Naive thymus-derived CD4-positive, alpha-beta T cell (primary cell): ENCODE data around the gene KLF8. TPM values are rescaled to one million over a fixed set of nuclear protein-coding genes. Genes with fewer than 3 reads are reported as not detected.
"Not testable (repeated sequence)": the region's sequence is repeated elsewhere in the genome, so short reads cannot be mapped to it uniquely, and the experiment has no call there.

ENCODE experiments used
- ATAC-seq: fragments of 150-1000 bp; cut with Tn5 transposase; 2 replicates; pipeline ENCODE4 v1.10.0; 2021; ENCODE audit warnings: mild to moderate bottlenecking, moderate library complexity
- CTCF ChIA-PET: fragments of 350-600 bp; sonication (Branson Sonifier 250); formaldehyde crosslinking; loops from one replicate; lab custom pipeline; 2021; ENCODE audit warnings: antibody characterized with exemption; lab: Charles Lee
- POLR2A ChIA-PET: fragments of 350-600 bp; sonication (Branson Sonifier 250); formaldehyde crosslinking; loops from one replicate; lab custom pipeline; 2021; ENCODE audit warnings: antibody characterized with exemption, inconsistent platforms; lab: Charles Lee
- DNase-seq, 9 donors: peaks; one replicate each; pipeline versions ENCODE4 v3.0.0 to v3.0.0-alpha.2; 2020 to 2022; ENCODE audit warnings: mixed read lengths in 1 of 9
- H3K27ac ChIP-seq: one replicate; pipeline ENCODE4 v1.7.0; 2013; ENCODE audit warnings: mild to moderate bottlenecking, low read depth, low read length, moderate library complexity
- H3K27me3 ChIP-seq, 2 donors: one replicate each; pipeline ENCODE4 v1.7.0; 2013; ENCODE audit warnings: low read length in 2 of 2, mild to moderate bottlenecking in 2 of 2, moderate library complexity in 2 of 2; ENCODE audit not compliant: control insufficient read depth in 2 of 2, insufficient read depth in 2 of 2
- H3K36me3 ChIP-seq, 3 experiments: 1 replicate in 2 of 3; 2 replicates in 1 of 3; pipeline ENCODE4 v1.7.0; 2013; ENCODE audit warnings: low read length in 3 of 3, mild to moderate bottlenecking in 3 of 3, moderate library complexity in 1 of 3; ENCODE audit not compliant: insufficient read depth in 3 of 3, control insufficient read depth in 2 of 3
- H3K4me1 ChIP-seq, 2 donors: one replicate each; pipeline ENCODE4 v1.7.0; 2013; ENCODE audit warnings: low read length in 2 of 2, mild to moderate bottlenecking in 2 of 2, moderate library complexity in 1 of 2; ENCODE audit not compliant: control insufficient read depth in 2 of 2, insufficient read depth in 2 of 2
- H3K4me3 ChIP-seq: 2 replicates; pipeline ENCODE4 v1.7.0; 2013; ENCODE audit warnings: mild to moderate bottlenecking, low read length
- H3K9me3 ChIP-seq, 3 experiments: 1 replicate in 2 of 3; 2 replicates in 1 of 3; pipeline ENCODE4 v1.7.0; 2013; ENCODE audit warnings: low read length in 3 of 3; ENCODE audit not compliant: control insufficient read depth in 2 of 3
- H3K27ac Mint-ChIP-seq, 9 donors: one replicate each; pipeline ENCODE4 v1.8.0; 2020 to 2022; ENCODE audit warnings: mixed read lengths in 9 of 9, mild to moderate bottlenecking in 8 of 9, moderate library complexity in 5 of 9, inconsistent platforms in 2 of 9
- H3K27me3 Mint-ChIP-seq, 5 donors: one replicate each; pipeline ENCODE4 v1.8.0; 2021 to 2022; ENCODE audit warnings: mixed read lengths in 5 of 5, mild to moderate bottlenecking in 1 of 5
- H3K36me3 Mint-ChIP-seq, 5 donors: one replicate each; pipeline ENCODE4 v1.8.0; 2020 to 2022; ENCODE audit warnings: mixed read lengths in 5 of 5, mild to moderate bottlenecking in 3 of 5, inconsistent platforms in 1 of 5
- H3K4me1 Mint-ChIP-seq, 7 donors: one replicate each; pipeline ENCODE4 v1.8.0; 2020 to 2022; ENCODE audit warnings: mixed read lengths in 7 of 7, mild to moderate bottlenecking in 3 of 7, inconsistent platforms in 1 of 7
- H3K4me3 Mint-ChIP-seq, 10 donors: one replicate each; pipeline ENCODE4 v1.8.0; 2020 to 2022; ENCODE audit warnings: mild to moderate bottlenecking in 10 of 10, mixed read lengths in 10 of 10, moderate library complexity in 6 of 10, inconsistent platforms in 2 of 10
- H3K9me3 Mint-ChIP-seq, 11 donors: one replicate each; pipeline ENCODE4 v1.8.0; 2020 to 2022; ENCODE audit warnings: mixed read lengths in 11 of 11, mild to moderate bottlenecking in 4 of 11, inconsistent platforms in 1 of 11, moderate library complexity in 1 of 11
- intact Hi-C, 2 donors: fragments of 100-400 bp; cut with micrococcal nuclease; formaldehyde crosslinking; loops; one replicate each; pipeline ENCODE4 v1.15.1; 2023
- polyA plus RNA-seq, 2 donors: library from polyadenylated mRNA; unstranded; fragments of 300-500 nt; fragmentation: Illumina TruSeq; gene quantifications; one replicate each; pipeline ENCODE4 v1.2.3, GENCODE V29; 2021
- total RNA-seq, 6 experiments: library from RNA in 5 of 6; stranded (reverse) in 5 of 6; gene quantifications; 1 replicate in 5 of 6; 2 replicates in 1 of 6; pipeline ENCODE4 v1.2.3 and lab custom pipeline; 2021 to 2026

KLF8 gene
- total RNA-seq (10 to 100 TPM in 1 of 5 experiments, 1 to 10 TPM in 2, under 1 TPM in 2; 0.38 to 17.9 (median 6.3) TPM), polyA plus RNA-seq (under 1 TPM; 0.54 to 0.72 TPM), total RNA-seq (lab: John Stamatoyannopoulos, UW) (0.67 reads per million)

- Mint-ChIP-seq H3K4me3 (peak within 1 kb of the TSS; percentile 80 to 89 (median 84)), H3K36me3 (peaks cover 0 to 7% (median 0%) of the 10 kb centered on the region in 5 donors), H3K4me1 (peaks cover 5 to 48% (median 18%) of the 10 kb centered on the region in 7 donors), H3K9me3 (no peaks in the 10 kb centered on the region), H3K27ac (peak within 1 kb of the TSS in 6 of 9 donors; percentile 1 to 90 (median 32)), H3K27me3 (peaks cover 0 to 4% (median 0%) of the 10 kb centered on the region in 5 donors)
- no peak within 1 kb of the TSS for H3K27ac ChIP-seq
- no peaks in the 10 kb centered on the region for H3K36me3 ChIP-seq
- intact Hi-C loops = loop anchor here in 1 of 2 donors (2.0 to 5.0 kb wide), 5 partner anchors 325 to 1072 kb away; partner anchors contain the start of genes NBDY, RRAGB and UBQLN2
- ChIA-PET CTCF (interaction anchor here (0.5 kb wide), 1 partner anchor 595 kb away, joined by 4 read pairs; no protein-coding TSS in a partner anchor), POLR2A (interaction anchor here (1.1 kb wide), 1 partner anchor 10 kb away, joined by 5 read pairs; no protein-coding TSS in a partner anchor)
- H3K27me3 ChIP-seq = no peaks in the 10 kb centered on the region
- H3K4me3 ChIP-seq = peak within 1 kb of the TSS; percentile 41
- ATAC-seq (peak; percentile 73), DNase-seq (peak in 6 of 9 donors; percentile 3 to 40 (median 8))
- H3K9me3 ChIP-seq = no peaks in the 10 kb centered on the region
- peaks cover 0 to 5% of the 10 kb centered on the region in 2 donors for H3K4me1 ChIP-seq
Measured at GRCh38 chrX:56232221-56233082, at the start of gene KLF8. Gene KLF8 (plus strand): TSS chrX:56232356. CDS start chrX:56233335, 979 bp downstream.

GRCh38 chrX:56206945-56207344 lies 25.2 kb upstream of the KLF8 start:
- not testable (repeated sequence) for H3K36me3 ChIP-seq, ATAC-seq

GRCh38 chrX:56211701-56212100 lies 20.5 kb upstream of the KLF8 start:
- POLR2A ChIA-PET = no interaction called here
- Histone ChIP-seq H3K9me3 (no peaks in the 10 kb centered on the region), H3K4me1 (no peaks in the 10 kb centered on the region), H3K36me3 (no peaks in the 10 kb centered on the region), H3K4me3 (no peak overlapping the region), H3K27ac (no peak overlapping the region), H3K27me3 (no peaks in the 10 kb centered on the region)
- Mint-ChIP-seq H3K27ac (no peak overlapping the region), H3K4me1 (no peaks in the 10 kb centered on the region), H3K4me3 (no peak overlapping the region), H3K9me3 (peaks cover 0 to 6% (median 0%) of the 10 kb centered on the region in 11 donors), H3K27me3 (peaks cover 0 to 4% (median 0%) of the 10 kb centered on the region in 5 donors), H3K36me3 (peaks cover 0 to 2% (median 0%) of the 10 kb centered on the region in 5 donors)
- intact Hi-C loops = no loop called here
- CTCF ChIA-PET = no interaction called here
- DNase-seq (no peak), ATAC-seq (no peak)

More at GRCh38 chrX:56206945-56207344, 25.2 kb upstream of the KLF8 start:
- DNase-seq, H3K27me3 ChIP-seq, POLR2A ChIA-PET, CTCF ChIA-PET, H3K4me1 Mint-ChIP-seq, H3K9me3 ChIP-seq, H3K4me3 Mint-ChIP-seq, H3K27ac Mint-ChIP-seq, H3K27me3 Mint-ChIP-seq, H3K36me3 Mint-ChIP-seq, intact Hi-C loops, H3K4me1 ChIP-seq, H3K27ac ChIP-seq, H3K4me3 ChIP-seq: not testable (repeated sequence)
- H3K9me3 Mint-ChIP-seq = peaks cover 0 to 31% (median 8%) of the 10 kb centered on the region in 11 donors

- peaks cover 0 to 4% (median 0%) of the 10 kb centered on the region in 5 donors for H3K36me3 Mint-ChIP-seq
- Histone ChIP-seq H3K4me3 (no peak overlapping the region), H3K4me1 (no peaks in the 10 kb centered on the region), H3K27me3 (no peaks in the 10 kb centered on the region), H3K27ac (no peak overlapping the region), H3K36me3 (no peaks in the 10 kb centered on the region), H3K9me3 (no peaks in the 10 kb centered on the region)
- ChIA-PET POLR2A (no interaction called here), CTCF (no interaction called here)
- DNase-seq (no peak), ATAC-seq (no peak)
- no peaks in the 10 kb centered on the region for H3K4me1 Mint-ChIP-seq
- H3K27me3 Mint-ChIP-seq = peaks cover 0 to 4% (median 0%) of the 10 kb centered on the region in 5 donors
- no peak overlapping the region for H3K27ac Mint-ChIP-seq
- no peaks in the 10 kb centered on the region for H3K9me3 Mint-ChIP-seq
- intact Hi-C loops = no loop called here
- no peak overlapping the region for H3K4me3 Mint-ChIP-seq
Measured at GRCh38 chrX:56216332-56216731, 15.8 kb upstream of the KLF8 start.

- Histone ChIP-seq H3K36me3 (no peaks in the 10 kb centered on the region), H3K4me1 (no peaks in the 10 kb centered on the region), H3K9me3 (no peaks in the 10 kb centered on the region), H3K27me3 (no peaks in the 10 kb centered on the region), H3K4me3 (no peak overlapping the region), H3K27ac (no peak overlapping the region)
- peaks cover 0 to 4% (median 0%) of the 10 kb centered on the region in 5 donors for H3K27me3 Mint-ChIP-seq
- no peaks in the 10 kb centered on the region for H3K9me3 Mint-ChIP-seq
- ATAC-seq (no peak), DNase-seq (no peak)
- H3K4me1 Mint-ChIP-seq = no peaks in the 10 kb centered on the region
- H3K36me3 Mint-ChIP-seq = peaks cover 0 to 4% (median 0%) of the 10 kb centered on the region in 5 donors
- ChIA-PET CTCF (no interaction called here), POLR2A (no interaction called here)
- intact Hi-C loops = loop anchor here in 1 of 2 donors (1.0 kb wide), 1 partner anchor 29 kb away; no protein-coding TSS in a partner anchor
- no peak overlapping the region for H3K4me3 Mint-ChIP-seq
- H3K27ac Mint-ChIP-seq = no peak overlapping the region
Measured at GRCh38 chrX:56219700-56220099, 12.5 kb upstream of the KLF8 start.

- H3K27ac ChIP-seq = no peak overlapping the region
- Mint-ChIP-seq H3K27me3 (peaks cover 0 to 2% (median 0%) of the 10 kb centered on the region in 5 donors), H3K27ac (no peak overlapping the region), H3K4me3 (no peak overlapping the region), H3K4me1 (no peaks in the 10 kb centered on the region), H3K36me3 (peaks cover 0 to 4% (median 0%) of the 10 kb centered on the region in 5 donors), H3K9me3 (no peaks in the 10 kb centered on the region)
- intact Hi-C loops = no loop called here
- H3K36me3 ChIP-seq = no peaks in the 10 kb centered on the region
- ATAC-seq (no peak), DNase-seq (no peak)
- H3K4me1 ChIP-seq = no peaks in the 10 kb centered on the region
- ChIA-PET CTCF (no interaction called here), POLR2A (no interaction called here)
- no peaks in the 10 kb centered on the region for H3K27me3 ChIP-seq
- no peaks in the 10 kb centered on the region for H3K9me3 ChIP-seq
- H3K4me3 ChIP-seq = no peak overlapping the region
Measured at GRCh38 chrX:56221101-56221500, 11.1 kb upstream of the KLF8 start.
